Esophagus muscularis mucosa (tissue), 4 donors: ENCODE results near the gene TMOD3. TPM values are rescaled to one million over a fixed set of nuclear protein-coding genes. Genes with fewer than 3 reads are reported as not detected.
"Not testable (repeated sequence)": the region's sequence is repeated elsewhere in the genome, so short reads cannot be mapped to it uniquely, and the experiment has no call there.

ENCODE experiments used
- DNase-seq: peaks from one replicate; pipeline ENCODE4 v3.0.0-alpha.2; 2017; ENCODE audit errors: extremely low spot score
- H3K27ac ChIP-seq, 4 donors: fragments of 200-600 bp; sonication (generic); replicated peaks in 1 of 4; 1 replicate in 3 of 4; 2 replicates in 1 of 4; pipeline ENCODE4 v1.5.1; 2016 to 2019; ENCODE audit warnings: mild to moderate bottlenecking in 1 of 4
- H3K27me3 ChIP-seq, 4 donors: fragments of 200-600 bp; sonication (generic); one replicate each; pipeline versions ENCODE4 v1.5.1 to v1.6.0; 2016 to 2019
- H3K36me3 ChIP-seq, 4 donors: fragments of 200-600 bp; sonication (generic); one replicate each; pipeline ENCODE4 v1.5.1; 2016 to 2019
- H3K4me1 ChIP-seq, 4 donors: fragments of 200-600 bp; sonication (generic); one replicate each; pipeline ENCODE4 v1.5.1; 2016 to 2019
- H3K4me3 ChIP-seq, 4 donors: fragments of 200-600 bp; sonication (generic); 1 replicate in 2 of 4; 2 replicates in 2 of 4; pipeline ENCODE4 v1.5.1; 2016 to 2019; ENCODE audit warnings: mild to moderate bottlenecking in 4 of 4, moderate library complexity in 1 of 4
- H3K9me3 ChIP-seq, 4 donors: fragments of 200-600 bp; sonication (generic); 1 replicate in 3 of 4; 2 replicates in 1 of 4; pipeline ENCODE4 v1.5.1; 2016 to 2019
- EP300 ChIP-seq: sonication (generic); formaldehyde crosslinking; IDR thresholded peaks from one replicate; pipeline ENCODE4 v1.6.1; 2017; ENCODE audit warnings: antibody characterized with exemption
- POLR2A ChIP-seq: fragments of 450-650 bp; IDR thresholded peaks from one replicate; pipeline ENCODE4 v1.6.1; 2017; ENCODE audit warnings: antibody characterized with exemption, moderate library complexity, mild to moderate bottlenecking, low read depth
- POLR2AphosphoS5 ChIP-seq, 2 donors: sonication (generic); formaldehyde crosslinking; IDR thresholded peaks; one replicate each; pipeline ENCODE4 v1.6.1; 2017; ENCODE audit warnings: antibody characterized with exemption in 2 of 2
- WGBS: methylation state at CpG from one replicate; pipeline ENCODE4 v1.1.5; 2018; 5-methylcytosine and 5-hydroxymethylcytosine counted together
- intact Hi-C: fragments of 100-400 bp; cut with DNase I; formaldehyde crosslinking; loops from one replicate; pipeline ENCODE4 v1.15.1; 2023
- total RNA-seq, 4 donors: library from RNA; depleted of rRNA; stranded (reverse); fragments of >200 nt; gene quantifications; one replicate each; pipeline versions ENCODE4 v1.1.0 to v1.2.1, GENCODE V29; 2016
- TF ChIP-seq, protein P1 (sequence below), 3 experiments: fragments of 200-600 bp in 2 of 3; fragments of 450-650 bp in 1 of 3; sonication (generic) in 2 of 3; IDR thresholded peaks; one replicate each; pipeline ENCODE4 v1.5.1; 2017 to 2019; ENCODE audit warnings: antibody characterized with exemption in 3 of 3, mild to moderate bottlenecking in 2 of 3, moderate library complexity in 1 of 3

Gene TMOD3
- total RNA-seq, 4 donors from 2014 or later: 16.2 to 27.9 (median 24.7) TPM

GRCh38 chr15:51783967-51784366 is 45.5 kb upstream of the TMOD3 start:
- no peak overlapping the region for H3K27ac ChIP-seq
- no peaks in the 10 kb centered on the region for H3K4me1 ChIP-seq
- H3K27me3 ChIP-seq: no peaks in the 10 kb centered on the region
- H3K36me3 ChIP-seq: peaks cover 0 to 87% (median 38%) of the 10 kb centered on the region in 4 donors
- TF ChIP-seq POLR2A (no peak), POLR2AphosphoS5 (IDR thresholded peaks at IDR 0.05) (no peak), EP300 (no peak)
- TF ChIP-seq, protein P1, sequence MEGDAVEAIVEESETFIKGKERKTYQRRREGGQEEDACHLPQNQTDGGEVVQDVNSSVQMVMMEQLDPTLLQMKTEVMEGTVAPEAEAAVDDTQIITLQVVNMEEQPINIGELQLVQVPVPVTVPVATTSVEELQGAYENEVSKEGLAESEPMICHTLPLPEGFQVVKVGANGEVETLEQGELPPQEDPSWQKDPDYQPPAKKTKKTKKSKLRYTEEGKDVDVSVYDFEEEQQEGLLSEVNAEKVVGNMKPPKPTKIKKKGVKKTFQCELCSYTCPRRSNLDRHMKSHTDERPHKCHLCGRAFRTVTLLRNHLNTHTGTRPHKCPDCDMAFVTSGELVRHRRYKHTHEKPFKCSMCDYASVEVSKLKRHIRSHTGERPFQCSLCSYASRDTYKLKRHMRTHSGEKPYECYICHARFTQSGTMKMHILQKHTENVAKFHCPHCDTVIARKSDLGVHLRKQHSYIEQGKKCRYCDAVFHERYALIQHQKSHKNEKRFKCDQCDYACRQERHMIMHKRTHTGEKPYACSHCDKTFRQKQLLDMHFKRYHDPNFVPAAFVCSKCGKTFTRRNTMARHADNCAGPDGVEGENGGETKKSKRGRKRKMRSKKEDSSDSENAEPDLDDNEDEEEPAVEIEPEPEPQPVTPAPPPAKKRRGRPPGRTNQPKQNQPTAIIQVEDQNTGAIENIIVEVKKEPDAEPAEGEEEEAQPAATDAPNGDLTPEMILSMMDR (IDR thresholded peaks at IDR 0.05): no peak
- no peaks in the 10 kb centered on the region for H3K9me3 ChIP-seq
- no peak for DNase-seq
- intact Hi-C loops: no loop called here
- WGBS: 93% methylated on average over 3 of the region's 3 CpGs
- no peak overlapping the region for H3K4me3 ChIP-seq

DNA sequence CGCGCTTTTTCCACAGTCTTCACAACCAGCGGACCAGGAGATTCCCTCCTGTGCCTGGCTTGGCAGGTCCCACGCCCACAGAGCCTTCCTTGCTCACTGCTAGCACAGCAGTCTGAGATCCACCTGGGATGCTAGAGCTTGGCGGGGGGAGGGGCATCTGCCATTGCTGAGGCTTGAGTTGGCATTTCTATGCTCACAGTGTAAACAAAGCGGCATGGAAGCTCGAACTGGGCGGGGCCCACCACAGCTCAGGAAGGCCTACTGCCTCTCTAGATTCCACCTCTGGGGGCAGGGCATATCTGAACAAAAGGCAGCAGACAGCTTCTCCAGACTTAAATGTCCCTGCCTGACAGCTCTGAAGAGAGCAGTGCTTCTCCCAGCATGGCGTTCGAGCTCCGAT is 42.3 kb upstream of the TMOD3 start:
- 100% methylated on average over 3 of the region's 11 CpGs for WGBS
- H3K4me1 ChIP-seq, H3K9me3 ChIP-seq, H3K4me3 ChIP-seq, intact Hi-C loops, H3K27ac ChIP-seq, DNase-seq, H3K27me3 ChIP-seq: not testable (repeated sequence)
- H3K36me3 ChIP-seq: peaks cover 0 to 59% (median 29%) of the 10 kb centered on the region in 4 donors

DNA sequence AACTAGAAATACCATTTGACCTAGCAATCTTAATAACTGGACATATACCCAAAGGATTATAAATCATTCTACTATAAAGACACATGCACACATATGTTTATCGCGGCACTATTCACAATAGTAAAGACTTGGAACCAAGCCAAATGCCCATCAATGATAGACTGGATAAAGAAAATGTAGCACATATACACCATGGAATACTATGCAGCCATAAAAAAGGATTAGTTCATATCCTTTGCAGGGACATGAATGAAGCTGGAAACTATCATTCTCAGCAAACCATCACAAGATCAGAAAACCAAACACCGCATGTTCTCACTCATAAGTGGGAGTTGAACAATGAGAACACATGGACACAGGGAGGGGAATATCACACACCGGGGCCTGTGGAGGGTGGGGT is 37.0 kb upstream of the TMOD3 start:
- H3K9me3 ChIP-seq, H3K27me3 ChIP-seq, intact Hi-C loops, H3K27ac ChIP-seq, H3K4me3 ChIP-seq, DNase-seq: not testable (repeated sequence)
- 94% methylated on average over 4 of the region's 4 CpGs for WGBS
- Histone ChIP-seq H3K36me3 (peaks cover 0 to 11% (median 3%) of the 10 kb centered on the region in 4 donors), H3K4me1 (peaks cover 0 to 12% (median 7%) of the 10 kb centered on the region in 4 donors)

GRCh38 chr15:51793521-51794305 is 35.7 kb upstream of the TMOD3 start:
- no peak overlapping the region for H3K27ac ChIP-seq
- intact Hi-C loops: no loop called here

DNA sequence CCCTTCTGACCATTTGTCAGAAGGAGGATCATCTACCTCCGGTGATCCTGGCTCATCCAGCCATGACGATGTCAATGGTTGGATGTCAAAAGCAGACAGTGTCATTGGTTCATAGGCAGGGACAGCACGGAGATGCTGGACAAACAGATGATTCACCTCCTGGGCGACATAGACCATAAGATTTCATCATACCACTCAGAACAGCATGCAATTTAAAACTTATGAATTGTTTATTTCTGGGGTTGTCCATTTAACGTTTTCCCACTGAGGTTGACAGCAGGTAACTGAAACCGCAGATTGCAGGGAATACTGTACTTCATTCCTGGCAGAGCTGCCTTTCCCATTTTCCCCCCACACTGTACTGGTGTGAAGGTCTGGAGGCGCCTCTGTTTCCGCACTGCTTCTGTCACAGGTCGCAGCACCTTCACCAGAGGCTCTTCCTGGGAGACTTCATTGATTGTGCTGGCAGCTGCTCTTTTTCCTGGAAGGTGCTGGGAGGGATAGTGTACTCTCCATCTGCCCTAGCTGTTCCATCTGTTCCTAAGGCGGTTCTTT is 32.5 kb upstream of the TMOD3 start:
- Histone ChIP-seq H3K27ac (no peak overlapping the region), H3K36me3 (peaks cover 0 to 41% (median 14%) of the 10 kb centered on the region in 4 donors), H3K9me3 (no peaks in the 10 kb centered on the region), H3K27me3 (no peaks in the 10 kb centered on the region), H3K4me1 (peaks cover 0 to 12% (median 7%) of the 10 kb centered on the region in 4 donors), H3K4me3 (no peak overlapping the region)
- DNase-seq: no peak
- TF ChIP-seq EP300: no peak
- TF ChIP-seq POLR2A: no peak
- TF ChIP-seq POLR2AphosphoS5 (IDR thresholded peaks at IDR 0.05): no peak
- TF ChIP-seq, protein P1 (IDR thresholded peaks at IDR 0.05): no peak
- intact Hi-C loops: no loop called here
- WGBS: 90% methylated on average over 10 of the region's 10 CpGs

More at GRCh38 chr15:51793521-51794305, 35.7 kb upstream of the TMOD3 start:
- 53% methylated on average over 4 of the region's 4 CpGs for whole genome bisulfite sequencing
- Histone ChIP-seq H3K9me3 (no peaks in the 10 kb centered on the region), H3K36me3 (peaks cover 0 to 12% (median 6%) of the 10 kb centered on the region in 4 donors), H3K27me3 (no peaks in the 10 kb centered on the region), H3K4me1 (peaks cover 0 to 12% (median 7%) of the 10 kb centered on the region in 4 donors), H3K4me3 (no peak overlapping the region)
- DNase-seq: no peak
- TF ChIP-seq POLR2AphosphoS5 (IDR thresholded peaks at IDR 0.05) (no peak), EP300 (no peak), POLR2A (no peak)
- TF ChIP-seq, protein P1 (IDR thresholded peaks at IDR 0.05): no peak
